ENCODE measurements around the gene MROH2A.

GRCh38 chr2:233823731-233824121 lies 45.6 kb downstream of the MROH2A start:
- TF ChIP-seq SIN3A (IDR thresholded peaks at IDR 0.05; ENCODE audit: borderline replicate concordance, insufficient read depth, low read length) (no peak), TAF1 (IDR thresholded peaks at IDR 0.05; ENCODE audit: borderline replicate concordance, insufficient read depth, low read length) (no peak), REST (IDR thresholded peaks at IDR 0.05; ENCODE audit: insufficient read depth in 1 of 2, low read depth in 2 of 2, low read length in 2 of 2) (no peak), POLR2AphosphoS5 (IDR thresholded peaks at IDR 0.05; ENCODE audit: low read depth, low read length) (no peak), FOXP2 (optimal IDR thresholded peaks at IDR 0.05; ENCODE audit: borderline replicate concordance, extremely low read depth, extremely low read length, insufficient read depth) (no peak)
